Loucy (cell line): ENCODE data around the gene POLR3K.

Experiments used
- EZH2phosphoT487 ChIP-seq: fragments of 200-600 bp; IDR thresholded peaks from 2 replicates; pipeline ENCODE4 v1.6.1; 2018; ENCODE audit warnings: antibody characterized with exemption, mild to moderate bottlenecking, moderate library complexity, borderline replicate concordance
- TF ChIP-seq, protein P1 (sequence below): fragments of 200-600 bp; sonication (generic); conservative IDR thresholded peaks from 2 replicates; pipeline ENCODE4 v1.5.1; 2014; ENCODE audit warnings: mild to moderate bottlenecking, antibody characterized with exemption, low read length

DNA sequence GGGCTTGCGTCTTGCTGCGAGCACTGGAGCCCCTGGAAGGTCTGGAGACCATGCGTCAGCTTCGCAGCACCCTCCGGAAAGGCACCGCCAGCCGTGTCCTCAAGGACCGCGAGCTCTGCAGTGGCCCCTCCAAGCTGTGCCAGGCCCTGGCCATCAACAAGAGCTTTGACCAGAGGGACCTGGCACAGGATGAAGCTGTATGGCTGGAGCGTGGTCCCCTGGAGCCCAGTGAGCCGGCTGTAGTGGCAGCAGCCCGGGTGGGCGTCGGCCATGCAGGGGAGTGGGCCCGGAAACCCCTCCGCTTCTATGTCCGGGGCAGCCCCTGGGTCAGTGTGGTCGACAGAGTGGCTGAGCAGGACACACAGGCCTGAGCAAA, 32.0 kb upstream of the POLR3K start:
- TF ChIP-seq, protein P1, sequence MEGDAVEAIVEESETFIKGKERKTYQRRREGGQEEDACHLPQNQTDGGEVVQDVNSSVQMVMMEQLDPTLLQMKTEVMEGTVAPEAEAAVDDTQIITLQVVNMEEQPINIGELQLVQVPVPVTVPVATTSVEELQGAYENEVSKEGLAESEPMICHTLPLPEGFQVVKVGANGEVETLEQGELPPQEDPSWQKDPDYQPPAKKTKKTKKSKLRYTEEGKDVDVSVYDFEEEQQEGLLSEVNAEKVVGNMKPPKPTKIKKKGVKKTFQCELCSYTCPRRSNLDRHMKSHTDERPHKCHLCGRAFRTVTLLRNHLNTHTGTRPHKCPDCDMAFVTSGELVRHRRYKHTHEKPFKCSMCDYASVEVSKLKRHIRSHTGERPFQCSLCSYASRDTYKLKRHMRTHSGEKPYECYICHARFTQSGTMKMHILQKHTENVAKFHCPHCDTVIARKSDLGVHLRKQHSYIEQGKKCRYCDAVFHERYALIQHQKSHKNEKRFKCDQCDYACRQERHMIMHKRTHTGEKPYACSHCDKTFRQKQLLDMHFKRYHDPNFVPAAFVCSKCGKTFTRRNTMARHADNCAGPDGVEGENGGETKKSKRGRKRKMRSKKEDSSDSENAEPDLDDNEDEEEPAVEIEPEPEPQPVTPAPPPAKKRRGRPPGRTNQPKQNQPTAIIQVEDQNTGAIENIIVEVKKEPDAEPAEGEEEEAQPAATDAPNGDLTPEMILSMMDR, result no peak
- TF ChIP-seq EZH2phosphoT487, result no peak
